HG02970 (cell line): ENCODE data around the gene CMIP.
A peak's percentile ranks its signal among the peaks of the same experiment; 100 is the strongest.

Experiments used
- ATAC-seq: cut with Tn5 transposase; IDR thresholded peaks from one replicate; pipeline ENCODE4 v1.9.1; 2021; ENCODE audit warnings: mild to moderate bottlenecking, moderate library complexity, moderate number of reproducible peaks; ENCODE audit not compliant: unreplicated experiment, low FRiP score

CMIP gene

DNA sequence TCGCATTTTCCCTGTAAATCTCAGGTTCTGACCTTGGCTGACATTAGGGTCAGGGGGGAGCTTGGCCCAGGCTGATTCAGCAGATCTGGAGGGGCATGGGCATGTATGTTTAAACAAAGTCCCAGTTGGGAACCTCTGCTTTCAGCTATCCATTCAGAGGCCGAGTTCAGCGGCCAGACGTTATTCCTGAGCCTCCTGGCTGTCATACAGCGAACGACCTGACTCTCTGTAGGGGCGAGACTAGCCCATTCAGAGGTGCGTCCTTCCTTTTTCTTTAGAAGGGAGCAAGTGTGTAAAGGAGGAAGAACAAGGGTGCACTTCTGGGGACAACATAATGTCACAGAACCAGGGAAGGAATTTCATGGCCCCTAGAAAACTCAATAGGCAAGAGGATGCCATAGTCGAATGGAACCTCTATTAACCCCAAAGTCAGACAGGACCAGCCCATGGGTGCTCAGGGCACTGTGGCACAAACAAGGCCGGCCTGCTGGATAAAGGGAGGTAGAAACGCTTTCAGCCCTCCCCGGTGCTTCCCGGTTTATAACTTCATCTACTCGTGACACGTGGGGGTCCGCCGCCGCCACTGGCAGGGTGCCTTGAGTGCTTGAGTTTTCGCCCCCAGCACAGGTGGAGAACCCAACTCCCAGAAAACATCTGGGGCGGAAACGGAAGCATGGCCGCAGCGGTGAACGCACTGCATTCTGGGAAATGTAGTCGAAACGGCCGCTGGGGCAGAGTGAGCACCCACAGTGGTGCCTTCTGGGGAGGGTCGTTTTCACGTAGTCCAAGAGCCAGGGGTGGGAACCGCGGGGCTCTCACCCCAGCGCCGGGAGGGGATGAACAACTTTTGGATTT is 301.3 kb downstream of the CMIP start:
- peak; percentile 60 for ATAC-seq

- no peak for ATAC-seq
These were observed 302.0 kb downstream of the CMIP start for GRCh38 chr16:81746566-81746965.

GRCh38 chr16:81748476-81749198 is 304.0 kb downstream of the CMIP start:
- ATAC-seq, result no peak

DNA sequence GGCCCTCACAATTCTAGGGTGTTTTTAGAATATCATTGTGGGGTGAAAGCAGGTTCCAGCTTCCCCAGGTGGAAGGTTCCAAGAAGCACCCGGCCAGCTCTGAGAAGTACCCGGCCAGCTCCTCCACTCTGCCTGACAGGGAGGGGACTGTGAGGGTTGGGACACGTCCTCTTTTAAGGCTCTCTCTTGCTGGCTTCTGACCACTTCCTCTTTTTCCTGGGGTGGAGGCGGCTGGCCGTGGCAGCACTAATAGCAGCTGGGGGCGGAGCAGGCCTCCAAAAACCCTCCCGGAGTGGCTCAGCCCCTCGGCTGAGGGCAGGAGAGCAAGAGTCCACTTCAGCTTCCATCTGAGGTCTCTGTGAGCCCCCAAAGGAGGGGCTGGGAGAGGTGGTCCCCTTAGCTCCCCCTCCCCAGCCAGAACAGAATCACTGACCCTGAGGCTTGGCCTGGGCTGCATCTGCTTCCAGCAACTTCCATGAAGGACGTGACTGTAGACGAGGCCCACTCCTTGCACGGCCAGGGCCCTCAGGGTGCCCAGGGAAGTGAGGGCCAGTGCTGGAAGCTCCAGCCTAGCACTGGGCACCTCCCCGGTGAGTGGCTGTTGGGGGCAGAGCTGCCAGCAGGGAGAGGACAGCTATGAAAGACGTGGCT is 307.7 kb downstream of the CMIP start:
- peak; percentile 74 for ATAC-seq

GRCh38 chr16:81752876-81753227 is 308.2 kb downstream of the CMIP start:
- no peak for ATAC-seq

DNA sequence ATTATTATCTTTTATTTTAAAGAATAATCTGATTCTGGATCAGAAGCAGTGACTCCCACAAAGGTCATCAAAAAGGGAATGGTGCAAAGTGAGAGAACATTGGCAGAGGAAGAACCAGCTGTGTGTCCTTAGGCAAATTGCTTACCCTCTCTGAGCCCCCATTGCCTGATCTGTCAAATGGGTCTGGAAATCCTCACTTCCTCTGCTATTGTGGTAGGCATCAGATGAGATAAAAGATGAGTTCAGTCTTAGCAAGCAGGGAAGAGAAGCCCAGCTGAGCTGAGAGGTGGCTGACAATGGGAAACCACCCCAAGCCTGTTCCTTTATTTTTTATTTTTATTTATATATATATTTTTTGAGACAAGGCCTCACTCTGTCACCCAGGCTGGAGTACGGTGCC is 310.2 kb downstream of the CMIP start:
- ATAC-seq, result no peak

GRCh38 chr16:81755915-81756614 is 311.5 kb downstream of the CMIP start:
- no peak for ATAC-seq

- ATAC-seq, result no peak
These were observed 312.2 kb downstream of the CMIP start for GRCh38 chr16:81756615-81757356.

- ATAC-seq, result no peak
These were observed 313.8 kb downstream of the CMIP start for GRCh38 chr16:81758376-81758775.
